Tibial nerve (tissue), 4 donors: ENCODE data around the gene BACE1. TPM values are rescaled to one million over a fixed set of nuclear protein-coding genes. Genes with fewer than 3 reads are reported as not detected.

Experiments used
- DNase-seq, 2 donors: peaks; one replicate each; pipeline ENCODE4 v3.0.0-alpha.2; 2019; ENCODE audit warnings: low spot score in 2 of 2
- H3K27ac ChIP-seq, 4 donors: fragments of 200-600 bp; sonication (generic) in 3 of 4; one replicate each; pipeline ENCODE4 v1.5.1; 2017 to 2019; ENCODE audit warnings: mild to moderate bottlenecking in 1 of 4
- H3K27me3 ChIP-seq, 2 donors: fragments of 200-600 bp; sonication (generic) in 1 of 2; one replicate each; pipeline versions ENCODE4 v1.5.1 to v1.6.0; 2017 to 2019
- H3K36me3 ChIP-seq, 3 donors: fragments of 200-600 bp; sonication (generic); one replicate each; pipeline ENCODE4 v1.5.1; 2018 to 2019
- H3K4me1 ChIP-seq, 4 donors: fragments of 200-600 bp; sonication (generic) in 3 of 4; one replicate each; pipeline ENCODE4 v1.5.1; 2017 to 2019
- H3K4me3 ChIP-seq, 4 donors: fragments of 200-600 bp; sonication (generic) in 3 of 4; one replicate each; pipeline ENCODE4 v1.5.1; 2017 to 2019; ENCODE audit warnings: mild to moderate bottlenecking in 1 of 4, moderate library complexity in 1 of 4
- H3K9me3 ChIP-seq, 4 donors: fragments of 200-600 bp; sonication (generic) in 3 of 4; one replicate each; pipeline ENCODE4 v1.5.1; 2017 to 2019
- CTCF ChIP-seq, 5 experiments: fragments of 200-600 bp in 3 of 5; fragments of 450-650 bp in 2 of 5; sonication (generic) in 3 of 5; IDR thresholded peaks; one replicate each; pipeline ENCODE4 v1.5.1; 2016 to 2019; ENCODE audit warnings: antibody characterized with exemption in 5 of 5, mild to moderate bottlenecking in 3 of 5, moderate library complexity in 2 of 5
- EP300 ChIP-seq, 2 donors: sonication (generic); formaldehyde crosslinking; IDR thresholded peaks; one replicate each; pipeline ENCODE4 v1.6.1; 2017; ENCODE audit warnings: antibody characterized with exemption in 2 of 2, mild to moderate bottlenecking in 1 of 2
- POLR2A ChIP-seq, 2 donors: fragments of 450-650 bp; IDR thresholded peaks; one replicate each; pipeline ENCODE4 v1.6.1; 2017; ENCODE audit warnings: antibody characterized with exemption in 2 of 2, mild to moderate bottlenecking in 2 of 2, moderate library complexity in 2 of 2
- WGBS, 2 donors: methylation state at CpG; one replicate each; pipeline ENCODE4 v1.1.5; 2018; 5-methylcytosine and 5-hydroxymethylcytosine counted together
- total RNA-seq, 4 donors: library from RNA; depleted of rRNA; stranded (reverse); fragments of >200 nt; gene quantifications; one replicate each; pipeline ENCODE4 v1.1.0, GENCODE V29; 2016

The BACE1 gene
- total RNA-seq, 4 donors from 2014 or later, result 23.2 to 35.1 (median 26.0) TPM

GRCh38 chr11:117309310-117309709 is 6.7 kb downstream of the BACE1 start:
- TF ChIP-seq POLR2A (IDR thresholded peaks at IDR 0.05) (no peak), EP300 (IDR thresholded peaks at IDR 0.05) (no peak), CTCF (IDR thresholded peaks at IDR 0.05) (no peak)
- no peak overlapping the region for H3K27ac ChIP-seq
- H3K9me3 ChIP-seq, result no peaks in the 10 kb centered on the region
- WGBS, 2 donors, result 86 to 92% methylated on average over 7 of the region's 7 CpGs
- DNase-seq, result no peak
- peaks cover 0 to 32% (median 0%) of the 10 kb centered on the region in 3 donors for H3K36me3 ChIP-seq
- H3K4me1 ChIP-seq, result peaks cover 0 to 13% (median under 1%) of the 10 kb centered on the region in 4 donors
- H3K27me3 ChIP-seq, result no peaks in the 10 kb centered on the region
- no peak overlapping the region for H3K4me3 ChIP-seq

- TF ChIP-seq EP300 (IDR thresholded peaks at IDR 0.05) (no peak), POLR2A (IDR thresholded peaks at IDR 0.05) (no peak), CTCF (IDR thresholded peaks at IDR 0.05) (no peak)
- peaks cover 0 to 22% (median 0%) of the 10 kb centered on the region in 3 donors for H3K36me3 ChIP-seq
- peaks cover 0 to 9% (median under 1%) of the 10 kb centered on the region in 4 donors for H3K4me1 ChIP-seq
- WGBS, 2 donors, result 82 to 86% methylated on average over 3 of the region's 3 CpGs
- H3K27ac ChIP-seq, result no peak overlapping the region
- H3K4me3 ChIP-seq, result no peak overlapping the region
- no peak for DNase-seq
- H3K27me3 ChIP-seq, result no peaks in the 10 kb centered on the region
- no peaks in the 10 kb centered on the region for H3K9me3 ChIP-seq
Measured at GRCh38 chr11:117305145-117305544, 10.9 kb downstream of the BACE1 start.

GRCh38 chr11:117303646-117304315 is 12.3 kb downstream of the BACE1 start:
- no peaks in the 10 kb centered on the region for H3K9me3 ChIP-seq
- TF ChIP-seq POLR2A (IDR thresholded peaks at IDR 0.05) (no peak), CTCF (IDR thresholded peaks at IDR 0.05) (no peak), EP300 (IDR thresholded peaks at IDR 0.05) (no peak)
- 71 to 80% methylated on average over 5 of the region's 5 CpGs for WGBS, 2 donors

GRCh38 chr11:117303101-117303500 is 13.0 kb downstream of the BACE1 start:
- TF ChIP-seq CTCF (IDR thresholded peaks at IDR 0.05), result no peak
- H3K9me3 ChIP-seq, result no peaks in the 10 kb centered on the region
- DNase-seq, result no peak
- no peaks in the 10 kb centered on the region for H3K27me3 ChIP-seq
- 64 to 74% methylated on average over 4 of the region's 4 CpGs for WGBS, 2 donors
- peaks cover 0 to 21% (median 0%) of the 10 kb centered on the region in 3 donors for H3K36me3 ChIP-seq
- H3K4me3 ChIP-seq, result no peak overlapping the region
- H3K4me1 ChIP-seq, result peaks cover 0 to 23% (median 4%) of the 10 kb centered on the region in 4 donors
- no peak overlapping the region for H3K27ac ChIP-seq

More at GRCh38 chr11:117303646-117304315, 12.3 kb downstream of the BACE1 start:
- H3K36me3 ChIP-seq, result peaks cover 0 to 21% (median 0%) of the 10 kb centered on the region in 3 donors
- H3K27ac ChIP-seq, result no peak overlapping the region
- DNase-seq, result no peak
- peaks cover 0 to 22% (median 4%) of the 10 kb centered on the region in 4 donors for H3K4me1 ChIP-seq
- no peak overlapping the region for H3K4me3 ChIP-seq
- H3K27me3 ChIP-seq, result no peaks in the 10 kb centered on the region

- H3K9me3 ChIP-seq, result no peaks in the 10 kb centered on the region
- no peak overlapping the region for H3K27ac ChIP-seq
- no peak overlapping the region for H3K4me3 ChIP-seq
- 84 to 93% methylated on average over 7 of the region's 7 CpGs for WGBS, 2 donors
- TF ChIP-seq POLR2A (IDR thresholded peaks at IDR 0.05), result no peak
- TF ChIP-seq EP300 (IDR thresholded peaks at IDR 0.05), result no peak
- TF ChIP-seq CTCF (IDR thresholded peaks at IDR 0.05), result no peak
- H3K36me3 ChIP-seq, result peaks cover 0 to 21% (median 0%) of the 10 kb centered on the region in 3 donors
- H3K27me3 ChIP-seq, result no peaks in the 10 kb centered on the region
- no peak for DNase-seq
- H3K4me1 ChIP-seq, result peaks cover 0 to 23% (median 4%) of the 10 kb centered on the region in 4 donors
Measured at GRCh38 chr11:117302228-117302627, 13.8 kb downstream of the BACE1 start.
